Urinary bladder (tissue), 4 donors: ENCODE data around the gene ZBTB20. TPM values are rescaled to one million over a fixed set of nuclear protein-coding genes. Genes with fewer than 3 reads are reported as not detected.

Experiments
- DNase-seq: peaks from one replicate; pipeline ENCODE4 v3.0.0-alpha.2; 2015; ENCODE audit errors: extremely low spot score
- H3K27ac ChIP-seq: one replicate; pipeline ENCODE4 v1.5.1; 2013; ENCODE audit warnings: low read depth, mild to moderate bottlenecking, moderate library complexity
- H3K36me3 ChIP-seq: one replicate; pipeline ENCODE4 v1.6.1; 2013; ENCODE audit warnings: mild to moderate bottlenecking, moderate library complexity; ENCODE audit not compliant: insufficient read depth
- H3K4me1 ChIP-seq: one replicate; pipeline ENCODE4 v1.6.1; 2013; ENCODE audit warnings: mild to moderate bottlenecking, moderate library complexity; ENCODE audit not compliant: insufficient read depth
- H3K4me3 ChIP-seq: one replicate; pipeline ENCODE4 v1.5.1; 2013; ENCODE audit warnings: low read depth, low read length
- WGBS: extraction: QIAGEN DNeasy Blood & Tissue Kit; methylation state at CpG from one replicate; pipeline ENCODE4 v1.1.7; 2013; 5-methylcytosine and 5-hydroxymethylcytosine counted together
- polyA plus RNA-seq: library from polyadenylated mRNA; stranded (reverse); fragments of 200-250 nt; gene quantifications from one replicate; pipeline ENCODE4 v1.2.3, GENCODE V29; 2013
- total RNA-seq: library from RNA; depleted of rRNA; stranded (reverse); fragments of >200 nt; gene quantifications from one replicate; pipeline ENCODE4 v1.2.3, GENCODE V29; 2014
- donor health status: healthy with polysubstance abuse.
- donor health status: healthy.

Gene ZBTB20
- total and polyA plus RNA-seq, 2 donors, result 1.5 to 99.9 TPM

DNA sequence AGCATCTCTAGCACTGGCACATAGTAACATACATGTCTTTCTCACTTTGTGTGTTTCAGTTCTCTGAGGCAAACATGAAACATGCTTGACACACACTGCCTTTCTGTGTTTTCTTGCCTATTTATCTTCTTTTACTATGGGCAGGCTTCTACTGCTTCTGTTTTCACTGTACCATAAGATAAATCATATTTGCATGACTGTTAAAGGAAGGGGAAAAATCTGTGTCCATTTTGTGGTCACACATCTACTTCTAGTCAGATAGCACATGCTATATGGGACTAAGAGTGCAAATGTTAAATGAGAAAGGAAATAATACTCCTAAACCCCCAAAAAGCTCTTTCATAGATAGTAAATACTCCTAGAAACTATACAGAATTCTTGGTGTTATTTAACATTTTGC lies 386.4 kb downstream of the ZBTB20 start:
- no peak for DNase-seq
- H3K4me3 ChIP-seq, result no peak overlapping the region
- no peaks in the 10 kb centered on the region for H3K36me3 ChIP-seq
- no peaks in the 10 kb centered on the region for H3K4me1 ChIP-seq
- no peak overlapping the region for H3K27ac ChIP-seq

DNA sequence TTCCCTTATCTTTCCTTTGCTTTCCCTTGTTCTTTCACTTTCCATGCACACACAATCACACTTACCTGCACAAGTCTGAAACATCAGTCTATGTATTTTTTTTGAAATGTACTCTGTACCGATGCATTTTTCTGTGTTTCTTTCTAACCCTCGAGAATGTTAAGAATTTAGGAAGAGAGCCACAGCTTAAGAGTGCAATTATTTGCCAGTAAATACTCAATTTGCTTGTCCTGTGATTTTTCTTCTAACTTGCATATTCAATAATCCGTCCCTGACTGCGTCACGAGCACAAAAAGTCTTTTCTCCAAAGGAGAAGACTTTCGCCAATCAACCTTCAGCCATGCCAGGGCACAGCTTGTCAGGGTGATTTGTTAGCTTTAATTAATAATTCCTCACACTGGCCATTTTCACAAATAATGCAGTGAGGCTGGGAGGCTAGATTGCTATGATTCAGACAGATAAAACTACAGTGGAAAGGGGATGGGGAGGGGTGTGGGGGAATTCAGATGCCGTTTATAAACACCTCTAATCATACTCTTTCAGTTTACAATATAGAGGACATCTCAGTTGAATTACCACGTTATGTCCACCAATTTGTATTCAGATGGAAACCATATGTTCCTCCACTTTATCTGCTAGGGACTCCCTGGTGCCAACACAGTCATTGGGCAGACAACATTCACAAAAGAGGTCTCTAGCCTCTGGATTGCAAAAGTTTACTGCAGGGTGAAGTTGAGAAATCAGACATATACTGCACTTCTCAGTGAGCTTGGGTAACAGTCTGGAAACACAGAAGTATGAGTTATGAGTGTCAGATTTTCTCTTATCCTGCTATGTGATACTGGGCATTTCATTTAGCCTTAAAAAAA lies 388.0 kb downstream of the ZBTB20 start:
- Histone ChIP-seq H3K36me3 (no peaks in the 10 kb centered on the region), H3K4me1 (no peaks in the 10 kb centered on the region), H3K27ac (no peak overlapping the region), H3K4me3 (peak overlapping the region; percentile 53)
- WGBS, result 30% methylated on average over 8 of the region's 8 CpGs
- DNase-seq, result no peak

- no peak overlapping the region for H3K27ac ChIP-seq
Observed at GRCh38 chr3:114756506-114757279, 390.4 kb downstream of the ZBTB20 start.

DNA sequence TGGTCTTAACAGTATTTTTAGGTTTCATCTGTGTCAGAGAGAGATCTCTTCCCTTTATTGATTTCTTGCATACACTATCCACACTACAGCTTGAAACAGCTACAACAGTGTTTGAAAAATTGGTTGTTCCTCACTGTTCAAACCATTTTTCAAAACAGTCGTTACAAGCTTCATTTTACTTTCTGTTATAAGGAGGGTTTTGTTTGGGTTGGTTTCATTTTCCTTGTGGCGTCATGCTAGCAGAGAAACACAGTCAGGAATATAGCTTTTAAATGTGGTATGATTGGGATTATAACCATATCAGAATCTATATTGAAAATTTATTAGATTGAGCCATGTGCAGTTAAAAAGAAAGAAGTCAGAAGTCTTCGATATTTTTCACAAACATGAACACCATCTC lies 400.6 kb downstream of the ZBTB20 start:
- H3K36me3 ChIP-seq, result no peaks in the 10 kb centered on the region
- no peak for DNase-seq
- H3K4me3 ChIP-seq, result peak overlapping the region; percentile 25
- peak overlapping the region; percentile 38 for H3K27ac ChIP-seq
- no peaks in the 10 kb centered on the region for H3K4me1 ChIP-seq
- 60% methylated on average over 3 of the region's 3 CpGs for WGBS

More at GRCh38 chr3:114756506-114757279, 390.4 kb downstream of the ZBTB20 start:
- no peak for DNase-seq
- H3K36me3 ChIP-seq, result no peaks in the 10 kb centered on the region
- 71% methylated on average over 2 of the region's 2 CpGs for WGBS
- no peaks in the 10 kb centered on the region for H3K4me1 ChIP-seq
- no peak overlapping the region for H3K4me3 ChIP-seq

DNA sequence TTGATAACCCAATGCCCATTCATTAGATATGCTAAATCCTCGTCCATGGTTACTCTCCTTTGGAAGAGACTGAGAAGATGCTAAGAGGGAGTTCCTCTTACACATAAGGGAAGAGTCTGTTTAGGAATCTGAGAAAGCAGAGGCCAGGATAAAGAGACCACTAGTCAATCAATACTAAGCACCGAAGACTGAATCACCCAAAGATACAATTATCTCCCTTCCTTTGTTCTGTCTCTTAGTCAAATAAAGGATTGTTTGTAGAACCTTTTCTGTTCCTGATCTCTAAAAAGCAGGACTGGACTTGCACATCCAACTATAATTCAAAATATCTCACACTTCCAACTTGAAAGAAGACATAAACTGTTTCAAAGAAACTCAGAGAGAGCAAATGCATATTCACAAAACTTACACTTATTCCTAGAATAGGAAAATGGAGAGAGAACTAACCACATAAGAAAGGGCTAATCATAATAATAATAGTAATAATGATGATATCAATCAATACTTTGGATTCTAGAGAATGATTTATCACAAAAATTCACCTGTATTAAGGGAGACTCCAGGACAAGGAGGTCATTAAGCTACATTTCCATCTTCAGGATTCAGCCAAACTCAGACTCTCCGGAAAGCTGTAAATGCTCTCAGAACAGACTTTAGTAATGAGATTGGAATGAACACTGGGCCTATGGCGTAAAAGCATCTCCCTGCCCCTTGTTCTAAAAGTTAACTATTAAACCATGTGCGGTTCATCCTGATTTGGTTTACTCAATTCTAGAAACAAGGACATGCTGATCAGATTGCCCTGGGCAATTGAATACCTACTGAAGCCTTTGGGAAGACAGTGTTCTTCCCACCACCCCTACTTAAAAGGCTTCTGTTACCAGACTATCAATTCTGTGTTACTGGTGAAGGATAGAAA lies 401.5 kb downstream of the ZBTB20 start:
- 53% methylated on average over 5 of the region's 5 CpGs for WGBS
- no peak for DNase-seq
- Histone ChIP-seq H3K4me3 (no peak overlapping the region), H3K36me3 (peaks cover 2% of the 10 kb centered on the region), H3K27ac (peak overlapping the region; percentile 67), H3K4me1 (no peaks in the 10 kb centered on the region)

DNA sequence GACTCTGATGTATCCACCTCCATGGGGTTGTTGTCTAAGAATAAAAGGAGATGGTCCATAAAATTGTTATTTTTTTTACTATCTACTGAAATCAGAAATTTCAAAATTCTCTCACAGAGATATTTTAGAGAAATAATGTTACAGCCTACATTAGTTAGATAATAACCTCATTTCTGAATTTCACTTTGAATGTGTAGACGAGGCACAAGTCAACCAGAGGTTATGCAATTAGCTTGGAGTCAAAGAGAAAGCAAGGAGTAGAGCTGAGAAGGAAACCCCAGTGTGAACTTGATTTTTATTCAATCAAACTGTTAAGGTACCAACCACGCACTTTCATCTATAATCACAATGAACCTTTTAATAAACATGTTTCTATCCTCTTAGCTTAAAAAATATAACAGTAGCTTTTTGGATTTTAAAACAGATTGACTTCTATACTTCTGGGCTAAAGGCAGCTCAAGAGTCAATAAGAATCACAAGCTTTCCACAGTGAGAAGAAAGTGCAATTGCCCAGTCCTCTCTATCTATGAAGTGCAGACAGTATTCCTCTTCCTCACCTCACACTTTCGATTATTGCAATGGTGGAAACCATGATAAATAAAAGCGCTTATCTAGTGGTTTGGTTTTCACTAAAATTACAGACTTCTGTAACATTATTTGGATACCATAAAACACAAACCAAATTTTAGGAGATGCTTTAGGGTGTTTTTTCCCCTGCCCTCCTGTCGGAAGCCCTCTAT lies 403.2 kb downstream of the ZBTB20 start:
- WGBS, result 95% methylated on average over 5 of the region's 5 CpGs
- Histone ChIP-seq H3K4me1 (no peaks in the 10 kb centered on the region), H3K27ac (no peak overlapping the region), H3K4me3 (no peak overlapping the region), H3K36me3 (peaks cover 2% of the 10 kb centered on the region)
- no peak for DNase-seq

DNA sequence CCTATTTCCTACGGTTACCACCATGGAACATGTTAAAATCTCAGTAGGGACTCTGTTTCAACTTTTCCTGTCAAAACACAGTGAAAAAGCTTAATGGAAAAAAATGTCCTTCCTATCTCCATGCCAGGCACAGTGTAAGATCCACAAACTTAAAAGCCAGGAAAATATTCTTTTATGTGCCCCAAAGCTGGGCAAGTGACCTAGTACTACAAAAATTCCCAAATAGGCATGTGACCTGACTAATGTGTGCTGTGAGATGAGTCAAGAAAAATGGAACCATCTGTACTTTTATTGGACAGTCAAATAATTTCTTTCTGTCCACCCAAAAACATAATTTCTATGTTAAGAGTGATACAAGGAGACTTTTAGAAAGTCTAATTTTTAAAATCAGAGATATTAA lies 406.0 kb downstream of the ZBTB20 start:
- H3K36me3 ChIP-seq, result peaks cover 2% of the 10 kb centered on the region
- no peak overlapping the region for H3K4me3 ChIP-seq
- no peak overlapping the region for H3K27ac ChIP-seq
- no peak for DNase-seq
- H3K4me1 ChIP-seq, result no peaks in the 10 kb centered on the region
- WGBS, result 77% methylated on average over 1 of the region's 1 CpG

DNA sequence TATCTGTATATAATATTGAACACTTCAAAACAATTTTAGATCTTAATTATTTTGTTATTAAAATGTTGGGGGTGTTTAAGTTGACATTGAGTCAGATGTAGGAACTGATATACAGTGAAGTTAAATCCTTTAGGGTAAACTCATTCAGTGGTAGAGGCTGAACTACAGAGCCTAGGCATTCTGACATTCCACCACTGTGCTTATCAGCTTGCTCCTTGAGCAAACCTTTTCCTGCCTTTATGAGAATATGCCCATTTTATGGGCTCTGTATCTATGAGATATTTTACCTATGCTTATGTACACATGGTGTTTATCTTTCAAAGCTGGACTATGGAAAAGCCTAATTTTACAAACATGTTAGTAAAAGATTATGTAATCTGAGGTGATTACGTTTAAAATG lies 407.5 kb downstream of the ZBTB20 start:
- no peaks in the 10 kb centered on the region for H3K4me1 ChIP-seq
- 89% methylated on average over 1 of the region's 1 CpG for WGBS
- no peak for DNase-seq
- H3K27ac ChIP-seq, result no peak overlapping the region
- peaks cover 4% of the 10 kb centered on the region for H3K36me3 ChIP-seq
- no peak overlapping the region for H3K4me3 ChIP-seq

DNA sequence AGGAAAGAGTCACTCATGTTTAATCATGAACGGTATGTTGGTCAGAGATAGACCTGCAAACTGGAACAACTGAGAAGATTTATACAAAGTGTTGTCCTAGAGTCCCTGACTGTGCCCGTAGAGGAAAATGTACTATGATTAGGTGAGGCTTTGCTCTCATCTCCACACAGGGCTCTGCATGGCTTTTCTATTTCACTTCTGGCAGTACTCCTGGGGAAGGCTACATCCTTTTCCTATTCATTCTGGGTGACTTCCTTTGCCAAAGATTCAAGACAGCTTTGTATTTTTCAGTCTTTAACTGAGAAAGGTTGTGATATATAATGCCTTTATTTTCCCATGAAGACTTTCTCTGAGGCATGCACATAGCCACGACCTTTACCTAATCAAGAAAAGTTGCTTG lies 414.7 kb downstream of the ZBTB20 start:
- Histone ChIP-seq H3K4me3 (no peak overlapping the region), H3K36me3 (peaks cover 2% of the 10 kb centered on the region), H3K27ac (no peak overlapping the region), H3K4me1 (no peaks in the 10 kb centered on the region)
- DNase-seq, result no peak
- WGBS, result 49% methylated on average over 3 of the region's 3 CpGs

DNA sequence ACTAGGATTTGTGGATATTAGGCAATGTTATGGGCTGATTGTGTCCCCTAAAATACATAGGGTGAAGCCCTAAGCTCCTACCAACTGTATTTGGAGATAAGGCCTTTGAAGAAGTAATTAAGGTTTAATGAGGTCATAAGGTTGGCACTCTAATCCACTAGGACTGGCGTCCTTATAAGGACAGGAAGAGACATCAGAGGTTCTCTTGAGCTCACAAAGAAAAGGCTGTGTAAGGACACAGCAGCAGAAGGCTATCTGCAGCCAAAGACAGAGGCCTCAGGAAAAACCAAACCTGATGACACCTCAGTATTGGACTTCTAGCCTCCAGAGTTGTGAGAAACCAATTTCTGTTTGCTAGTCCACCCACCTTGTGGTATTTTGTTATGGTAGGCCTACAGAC lies 416.7 kb downstream of the ZBTB20 start:
- Histone ChIP-seq H3K4me1 (no peaks in the 10 kb centered on the region), H3K27ac (no peak overlapping the region), H3K4me3 (no peak overlapping the region), H3K36me3 (no peaks in the 10 kb centered on the region)
- DNase-seq, result no peak
- WGBS, result 54% methylated on average over 1 of the region's 1 CpG

DNA sequence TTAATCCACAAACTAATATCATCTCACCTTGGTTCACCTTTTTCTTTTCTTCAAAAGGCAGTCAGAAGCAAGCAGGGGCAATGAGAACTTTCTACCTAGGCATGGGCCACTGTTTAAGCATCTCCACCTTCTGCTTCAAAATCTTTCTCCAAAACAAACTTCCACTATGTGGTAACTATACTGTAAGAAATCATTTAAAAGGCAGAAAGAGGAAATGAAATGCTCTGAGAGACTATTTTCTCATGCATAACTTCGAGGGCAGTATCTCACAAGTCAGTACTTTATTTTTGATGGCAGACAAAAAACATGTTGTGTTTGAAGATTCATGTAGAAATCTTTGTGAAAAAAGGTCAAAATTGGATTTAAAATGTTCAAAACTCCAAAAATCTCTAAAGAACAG lies 419.7 kb downstream of the ZBTB20 start:
- WGBS, result 71% methylated on average over 1 of the region's 1 CpG
- H3K4me3 ChIP-seq, result no peak overlapping the region
- DNase-seq, result no peak
- H3K4me1 ChIP-seq, result no peaks in the 10 kb centered on the region
- H3K36me3 ChIP-seq, result no peaks in the 10 kb centered on the region
- no peak overlapping the region for H3K27ac ChIP-seq

DNA sequence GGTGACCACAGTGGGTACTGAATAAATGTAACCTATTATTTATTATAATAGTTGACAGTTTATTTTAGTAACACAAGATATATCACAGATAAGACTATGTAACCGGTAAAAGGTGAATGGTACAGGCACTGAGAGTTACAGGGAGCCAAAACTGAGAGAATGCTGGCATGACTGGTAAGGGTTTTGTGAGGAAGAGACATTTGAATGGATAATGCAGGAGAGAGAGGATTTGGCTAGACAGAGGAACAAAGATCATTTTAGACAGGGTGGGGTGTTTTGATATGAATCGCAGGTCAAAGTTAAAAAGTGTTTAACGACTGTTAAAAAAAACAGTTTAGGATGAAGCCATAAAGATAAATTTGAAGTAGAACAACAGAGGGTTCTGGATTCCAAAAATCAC lies 421.1 kb downstream of the ZBTB20 start:
- no peak overlapping the region for H3K4me3 ChIP-seq
- no peak overlapping the region for H3K27ac ChIP-seq
- WGBS, result 84% methylated on average over 3 of the region's 3 CpGs
- H3K36me3 ChIP-seq, result no peaks in the 10 kb centered on the region
- DNase-seq, result no peak
- no peaks in the 10 kb centered on the region for H3K4me1 ChIP-seq

GRCh38 chr3:114722530-114722929 lies 424.6 kb downstream of the ZBTB20 start:
- no peak overlapping the region for H3K27ac ChIP-seq
- no peaks in the 10 kb centered on the region for H3K36me3 ChIP-seq
- WGBS, result 89% methylated on average over 1 of the region's 1 CpG
- no peak overlapping the region for H3K4me3 ChIP-seq
- H3K4me1 ChIP-seq, result no peaks in the 10 kb centered on the region
- DNase-seq, result no peak
